CD4-positive, alpha-beta T cell treated with Interleukin-21 for 1 hour (primary cell): Measurements from ENCODE around the gene MPP1.

Experiments
- DNase-seq: peaks from one replicate; pipeline ENCODE4 v3.0.0-alpha.2; 2020

The MPP1 gene

GRCh38 chrX:154730253-154730891, 74.9 kb downstream of the MPP1 start:
- no peak for DNase-seq

- no peak for DNase-seq
Measured at GRCh38 chrX:154729439-154729838, 75.8 kb downstream of the MPP1 start.
